Measurements from ENCODE around the gene TOGARAM2. TPM values are rescaled to one million over a fixed set of nuclear protein-coding genes. Genes with fewer than 3 reads are reported as not detected.

The TOGARAM2 gene
- total RNA-seq, 2 experiments from 2014 or later = 1.9 to 2.0 TPM

GRCh38 chr2:29061616-29062015, 80.5 kb downstream of the TOGARAM2 start:
- H3K9me3 Mint-ChIP-seq = no peaks in the 10 kb centered on the region

GRCh38 chr2:29062371-29062770, 81.3 kb downstream of the TOGARAM2 start:
- Mint-ChIP-seq H3K36me3 (no peaks in the 10 kb centered on the region), H3K27ac (no peak overlapping the region), H3K9me3 (no peaks in the 10 kb centered on the region), H3K27me3 (no peaks in the 10 kb centered on the region), H3K4me1 (peaks cover 8% of the 10 kb centered on the region), H3K4me3 (no peak overlapping the region)
- no peak for DNase-seq

More at GRCh38 chr2:29061616-29062015, 80.5 kb downstream of the TOGARAM2 start:
- Mint-ChIP-seq H3K36me3 (no peaks in the 10 kb centered on the region), H3K27ac (no peak overlapping the region), H3K4me1 (peaks cover 8% of the 10 kb centered on the region), H3K27me3 (no peaks in the 10 kb centered on the region), H3K4me3 (no peak overlapping the region)
- DNase-seq = no peak

GRCh38 chr2:29063056-29063455, 82.0 kb downstream of the TOGARAM2 start:
- no peaks in the 10 kb centered on the region for H3K27me3 Mint-ChIP-seq
- no peak for DNase-seq
- H3K4me3 Mint-ChIP-seq = no peak overlapping the region
- H3K27ac Mint-ChIP-seq = no peak overlapping the region
- H3K4me1 Mint-ChIP-seq = peaks cover 8% of the 10 kb centered on the region
- no peaks in the 10 kb centered on the region for H3K36me3 Mint-ChIP-seq
- H3K9me3 Mint-ChIP-seq = no peaks in the 10 kb centered on the region

- H3K36me3 Mint-ChIP-seq = no peaks in the 10 kb centered on the region
- no peaks in the 10 kb centered on the region for H3K9me3 Mint-ChIP-seq
- peaks cover 8% of the 10 kb centered on the region for H3K4me1 Mint-ChIP-seq
- H3K4me3 Mint-ChIP-seq = no peak overlapping the region
- DNase-seq = no peak
- H3K27me3 Mint-ChIP-seq = no peaks in the 10 kb centered on the region
- no peak overlapping the region for H3K27ac Mint-ChIP-seq
Observed at GRCh38 chr2:29063646-29064345, 82.7 kb downstream of the TOGARAM2 start.

- Mint-ChIP-seq H3K4me3 (no peak overlapping the region), H3K36me3 (no peaks in the 10 kb centered on the region), H3K4me1 (peaks cover 8% of the 10 kb centered on the region), H3K27me3 (no peaks in the 10 kb centered on the region), H3K9me3 (no peaks in the 10 kb centered on the region), H3K27ac (no peak overlapping the region)
- no peak for DNase-seq
Observed at GRCh38 chr2:29064346-29064715, 83.2 kb downstream of the TOGARAM2 start.

GRCh38 chr2:29064746-29065067, 83.6 kb downstream of the TOGARAM2 start:
- Mint-ChIP-seq H3K4me3 (no peak overlapping the region), H3K36me3 (no peaks in the 10 kb centered on the region), H3K27me3 (no peaks in the 10 kb centered on the region), H3K27ac (no peak overlapping the region), H3K9me3 (no peaks in the 10 kb centered on the region), H3K4me1 (peaks cover 4% of the 10 kb centered on the region)
- DNase-seq = no peak

- H3K4me3 Mint-ChIP-seq = no peak overlapping the region
- no peaks in the 10 kb centered on the region for H3K9me3 Mint-ChIP-seq
- DNase-seq = no peak
- H3K27me3 Mint-ChIP-seq = no peaks in the 10 kb centered on the region
- H3K27ac Mint-ChIP-seq = no peak overlapping the region
- no peaks in the 10 kb centered on the region for H3K4me1 Mint-ChIP-seq
- H3K36me3 Mint-ChIP-seq = no peaks in the 10 kb centered on the region
Observed at GRCh38 chr2:29065068-29065811, 84.1 kb downstream of the TOGARAM2 start.

- DNase-seq = no peak
- Mint-ChIP-seq H3K4me1 (no peaks in the 10 kb centered on the region), H3K36me3 (no peaks in the 10 kb centered on the region), H3K4me3 (no peak overlapping the region), H3K9me3 (no peaks in the 10 kb centered on the region), H3K27me3 (no peaks in the 10 kb centered on the region), H3K27ac (no peak overlapping the region)
Observed at GRCh38 chr2:29066271-29066860, 85.3 kb downstream of the TOGARAM2 start.

- DNase-seq = no peak
- H3K27me3 Mint-ChIP-seq = no peaks in the 10 kb centered on the region
- H3K4me1 Mint-ChIP-seq = no peaks in the 10 kb centered on the region
- H3K9me3 Mint-ChIP-seq = no peaks in the 10 kb centered on the region
- no peaks in the 10 kb centered on the region for H3K36me3 Mint-ChIP-seq
- H3K4me3 Mint-ChIP-seq = no peak overlapping the region
- H3K27ac Mint-ChIP-seq = no peak overlapping the region
Observed at GRCh38 chr2:29066997-29067605, 86.0 kb downstream of the TOGARAM2 start.

GRCh38 chr2:29068513-29068912, 87.4 kb downstream of the TOGARAM2 start:
- no peak overlapping the region for H3K27ac Mint-ChIP-seq
- DNase-seq = no peak
- H3K9me3 Mint-ChIP-seq = no peaks in the 10 kb centered on the region
- H3K36me3 Mint-ChIP-seq = no peaks in the 10 kb centered on the region
- H3K4me1 Mint-ChIP-seq = no peaks in the 10 kb centered on the region
- H3K4me3 Mint-ChIP-seq = no peak overlapping the region
- H3K27me3 Mint-ChIP-seq = no peaks in the 10 kb centered on the region

GRCh38 chr2:29070526-29070925, 89.4 kb downstream of the TOGARAM2 start:
- DNase-seq = no peak

GRCh38 chr2:29071032-29071975, 90.2 kb downstream of the TOGARAM2 start:
- Mint-ChIP-seq H3K4me1 (no peaks in the 10 kb centered on the region), H3K4me3 (no peak overlapping the region), H3K27me3 (no peaks in the 10 kb centered on the region), H3K9me3 (no peaks in the 10 kb centered on the region), H3K36me3 (no peaks in the 10 kb centered on the region), H3K27ac (no peak overlapping the region)
- no peak for DNase-seq

More at GRCh38 chr2:29070526-29070925, 89.4 kb downstream of the TOGARAM2 start:
- H3K27me3 Mint-ChIP-seq = no peaks in the 10 kb centered on the region
- no peaks in the 10 kb centered on the region for H3K4me1 Mint-ChIP-seq
- H3K4me3 Mint-ChIP-seq = no peak overlapping the region
- no peak overlapping the region for H3K27ac Mint-ChIP-seq
- no peaks in the 10 kb centered on the region for H3K9me3 Mint-ChIP-seq
- H3K36me3 Mint-ChIP-seq = no peaks in the 10 kb centered on the region

GRCh38 chr2:29072251-29072650, 91.2 kb downstream of the TOGARAM2 start:
- Mint-ChIP-seq H3K27me3 (no peaks in the 10 kb centered on the region), H3K27ac (no peak overlapping the region), H3K9me3 (no peaks in the 10 kb centered on the region), H3K4me3 (no peak overlapping the region), H3K36me3 (no peaks in the 10 kb centered on the region), H3K4me1 (no peaks in the 10 kb centered on the region)
- DNase-seq = no peak

GRCh38 chr2:29072971-29073725, 92.0 kb downstream of the TOGARAM2 start:
- peaks cover 2% of the 10 kb centered on the region for H3K9me3 Mint-ChIP-seq
- DNase-seq = no peak
- H3K27ac Mint-ChIP-seq = no peak overlapping the region
- no peaks in the 10 kb centered on the region for H3K36me3 Mint-ChIP-seq
- H3K4me3 Mint-ChIP-seq = no peak overlapping the region
- H3K27me3 Mint-ChIP-seq = no peaks in the 10 kb centered on the region
- no peaks in the 10 kb centered on the region for H3K4me1 Mint-ChIP-seq
